SK-N-SH treated with all-trans-retinoic acid at 6 μM for 48 hours (cell line): ENCODE measurements around the gene NUBP1.
"Not testable (repeated sequence)": the region's sequence is repeated elsewhere in the genome, so short reads cannot be mapped to it uniquely, and the experiment has no call there.

Experiments used
- ATAC-seq: fragments of 200-7000 bp; cut with Tn5 transposase; 3 replicates; pipeline ENCODE4 v1.9.1; 2020; ENCODE audit warnings: mild to moderate bottlenecking, moderate library complexity
- ARNTL ChIP-seq: fragments of 450-650 bp; formaldehyde crosslinking; IDR thresholded peaks from 2 replicates; pipeline ENCODE4 v1.5.0; 2020; ENCODE audit warnings: low read depth, mild to moderate bottlenecking, moderate library complexity, borderline replicate concordance
- BACH2 ChIP-seq: fragments of 250-450 bp; sonication (Bioruptor Pico); IDR thresholded peaks from 2 replicates; pipeline ENCODE4 v1.9.0; 2021; ENCODE audit warnings: mild to moderate bottlenecking, borderline replicate concordance
- CSDC2 ChIP-seq: fragments of 250-450 bp; sonication (Bioruptor Pico); IDR thresholded peaks from 2 replicates; pipeline ENCODE4 v1.5.0; 2020; ENCODE audit warnings: mild to moderate bottlenecking, moderate library complexity
- ESRRG ChIP-seq: fragments of 250-450 bp; sonication (Bioruptor Pico); IDR thresholded peaks from 2 replicates; pipeline ENCODE4 v1.6.1; 2021; ENCODE audit warnings: mild to moderate bottlenecking
- GLIS3 ChIP-seq: fragments of 250-450 bp; sonication (Bioruptor Pico); IDR thresholded peaks from 2 replicates; pipeline ENCODE4 v1.5.0; 2020; ENCODE audit warnings: mild to moderate bottlenecking, moderate library complexity
- ISL1 ChIP-seq: fragments of 250-450 bp; sonication (Bioruptor Pico); IDR thresholded peaks from 2 replicates; pipeline ENCODE4 v2.1.2; 2022; ENCODE audit warnings: mild to moderate bottlenecking, moderate library complexity
- OSR1 ChIP-seq: fragments of 250-450 bp; sonication (Bioruptor Pico); IDR thresholded peaks from 2 replicates; pipeline ENCODE4 v1.8.0; 2022; ENCODE audit warnings: moderate library complexity, mild to moderate bottlenecking, inconsistent platforms
- PATZ1 ChIP-seq: fragments of 250-450 bp; sonication (Bioruptor Pico); IDR thresholded peaks from 2 replicates; pipeline ENCODE4 v1.8.0; 2020; ENCODE audit warnings: mild to moderate bottlenecking, moderate library complexity, borderline replicate concordance
- RARB ChIP-seq: fragments of 250-450 bp; sonication (Bioruptor Pico); IDR thresholded peaks from 2 replicates; pipeline ENCODE4 v1.8.0; 2021; ENCODE audit warnings: mild to moderate bottlenecking, moderate library complexity
- SNAI2 ChIP-seq: fragments of 250-450 bp; sonication (Bioruptor Pico); IDR thresholded peaks from 2 replicates; pipeline ENCODE4 v1.5.0; 2020; ENCODE audit warnings: mild to moderate bottlenecking, moderate library complexity
- TCF4 ChIP-seq: fragments of 250-450 bp; sonication (Bioruptor Pico); IDR thresholded peaks from 2 replicates; pipeline ENCODE4 v1.8.0; 2021; ENCODE audit warnings: mild to moderate bottlenecking, moderate library complexity, borderline replicate concordance
- ZC3H10 ChIP-seq: fragments of 250-450 bp; sonication (Bioruptor Pico); IDR thresholded peaks from 2 replicates; pipeline ENCODE4 v1.5.1; 2021; ENCODE audit warnings: mild to moderate bottlenecking, moderate library complexity
- ZFP3 ChIP-seq: fragments of 250-450 bp; sonication (Bioruptor Pico); IDR thresholded peaks from 2 replicates; pipeline ENCODE4 v1.5.0; 2020; ENCODE audit warnings: mild to moderate bottlenecking, moderate library complexity
- ZFP30 ChIP-seq: fragments of 450-650 bp; formaldehyde crosslinking; IDR thresholded peaks from 2 replicates; pipeline ENCODE4 v1.5.0; 2022; ENCODE audit warnings: mild to moderate bottlenecking, moderate library complexity
- ZNF565 ChIP-seq: fragments of 450-650 bp; formaldehyde crosslinking; conservative IDR thresholded peaks from 2 replicates; pipeline ENCODE4 v1.5.0; 2020; ENCODE audit warnings: low read depth, mild to moderate bottlenecking, moderate library complexity
- ZNF70 ChIP-seq: fragments of 450-650 bp; formaldehyde crosslinking; IDR thresholded peaks from 2 replicates; pipeline ENCODE4 v1.5.0; 2020; ENCODE audit warnings: mild to moderate bottlenecking, moderate library complexity
- ZNF8 ChIP-seq: fragments of 450-650 bp; formaldehyde crosslinking; IDR thresholded peaks from 2 replicates; pipeline ENCODE4 v1.5.0; 2020; ENCODE audit warnings: mild to moderate bottlenecking, moderate library complexity
- TF ChIP-seq, protein P1 (sequence below): fragments of 250-450 bp; sonication (Bioruptor Pico); IDR thresholded peaks from 2 replicates; pipeline ENCODE4 v1.5.0; 2020; ENCODE audit warnings: mild to moderate bottlenecking, moderate library complexity
- TF ChIP-seq, protein P2 (sequence below): fragments of 250-450 bp; sonication (Bioruptor Pico); IDR thresholded peaks from 2 replicates; pipeline ENCODE4 v1.8.0; 2021; ENCODE audit warnings: low read depth, mild to moderate bottlenecking, moderate library complexity, borderline replicate concordance

Gene NUBP1

DNA sequence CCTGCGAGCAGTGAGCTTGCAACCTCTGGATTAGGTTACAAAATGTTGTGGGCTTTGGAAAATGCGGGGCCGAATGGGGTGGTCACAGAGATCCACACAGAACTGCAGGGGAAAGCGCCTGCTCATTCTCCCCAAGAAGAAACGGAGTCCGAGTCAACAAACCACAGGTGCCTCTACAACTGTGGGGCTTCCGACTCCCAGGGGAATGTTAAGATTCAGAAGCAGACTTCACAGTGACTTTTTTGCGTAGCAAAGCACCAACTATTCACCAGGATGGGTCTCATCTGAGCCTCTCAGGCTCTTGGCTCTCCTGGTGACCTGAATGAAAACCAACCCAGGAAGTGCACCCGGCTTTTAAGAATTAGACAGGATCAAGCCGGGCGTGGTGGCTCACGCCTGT lies 33.7 kb downstream of the NUBP1 start:
- TF ChIP-seq ZNF565 (CRISPR knock-in tag) (no peak), ZNF70 (CRISPR knock-in tag) (no peak), ISL1 (no peak), SNAI2 (CRISPR knock-in tag) (no peak), ZNF8 (CRISPR knock-in tag) (no peak), PATZ1 (CRISPR knock-in tag) (no peak), TCF4 (CRISPR knock-in tag) (no peak), ZC3H10 (CRISPR knock-in tag) (no peak), ZFP3 (CRISPR knock-in tag) (no peak), GLIS3 (no peak)
- TF ChIP-seq, protein P1, sequence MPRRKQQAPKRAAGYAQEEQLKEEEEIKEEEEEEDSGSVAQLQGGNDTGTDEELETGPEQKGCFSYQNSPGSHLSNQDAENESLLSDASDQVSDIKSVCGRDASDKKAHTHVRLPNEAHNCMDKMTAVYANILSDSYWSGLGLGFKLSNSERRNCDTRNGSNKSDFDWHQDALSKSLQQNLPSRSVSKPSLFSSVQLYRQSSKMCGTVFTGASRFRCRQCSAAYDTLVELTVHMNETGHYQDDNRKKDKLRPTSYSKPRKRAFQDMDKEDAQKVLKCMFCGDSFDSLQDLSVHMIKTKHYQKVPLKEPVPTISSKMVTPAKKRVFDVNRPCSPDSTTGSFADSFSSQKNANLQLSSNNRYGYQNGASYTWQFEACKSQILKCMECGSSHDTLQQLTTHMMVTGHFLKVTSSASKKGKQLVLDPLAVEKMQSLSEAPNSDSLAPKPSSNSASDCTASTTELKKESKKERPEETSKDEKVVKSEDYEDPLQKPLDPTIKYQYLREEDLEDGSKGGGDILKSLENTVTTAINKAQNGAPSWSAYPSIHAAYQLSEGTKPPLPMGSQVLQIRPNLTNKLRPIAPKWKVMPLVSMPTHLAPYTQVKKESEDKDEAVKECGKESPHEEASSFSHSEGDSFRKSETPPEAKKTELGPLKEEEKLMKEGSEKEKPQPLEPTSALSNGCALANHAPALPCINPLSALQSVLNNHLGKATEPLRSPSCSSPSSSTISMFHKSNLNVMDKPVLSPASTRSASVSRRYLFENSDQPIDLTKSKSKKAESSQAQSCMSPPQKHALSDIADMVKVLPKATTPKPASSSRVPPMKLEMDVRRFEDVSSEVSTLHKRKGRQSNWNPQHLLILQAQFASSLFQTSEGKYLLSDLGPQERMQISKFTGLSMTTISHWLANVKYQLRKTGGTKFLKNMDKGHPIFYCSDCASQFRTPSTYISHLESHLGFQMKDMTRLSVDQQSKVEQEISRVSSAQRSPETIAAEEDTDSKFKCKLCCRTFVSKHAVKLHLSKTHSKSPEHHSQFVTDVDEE (CRISPR knock-in tag) = no peak
- TF ChIP-seq, all 23 proteins: peak for 0
- ATAC-seq = no peak

GRCh38 chr16:10779908-10780307 lies 36.3 kb downstream of the NUBP1 start:
- ATAC-seq = not testable (repeated sequence)

GRCh38 chr16:10780628-10781027 lies 37.0 kb downstream of the NUBP1 start:
- no peak for TF ChIP-seq ESRRG (CRISPR knock-in tag)
- TF ChIP-seq CSDC2 (CRISPR knock-in tag) = no peak
- no peak for TF ChIP-seq BACH2 (CRISPR knock-in tag)
- TF ChIP-seq ARNTL (CRISPR knock-in tag) = no peak
- no peak for TF ChIP-seq TCF4 (CRISPR knock-in tag)
- TF ChIP-seq RARB (CRISPR knock-in tag) = no peak
- no peak for TF ChIP-seq GLIS3
- TF ChIP-seq ZFP30 (CRISPR knock-in tag) = no peak
- TF ChIP-seq, protein P2, sequence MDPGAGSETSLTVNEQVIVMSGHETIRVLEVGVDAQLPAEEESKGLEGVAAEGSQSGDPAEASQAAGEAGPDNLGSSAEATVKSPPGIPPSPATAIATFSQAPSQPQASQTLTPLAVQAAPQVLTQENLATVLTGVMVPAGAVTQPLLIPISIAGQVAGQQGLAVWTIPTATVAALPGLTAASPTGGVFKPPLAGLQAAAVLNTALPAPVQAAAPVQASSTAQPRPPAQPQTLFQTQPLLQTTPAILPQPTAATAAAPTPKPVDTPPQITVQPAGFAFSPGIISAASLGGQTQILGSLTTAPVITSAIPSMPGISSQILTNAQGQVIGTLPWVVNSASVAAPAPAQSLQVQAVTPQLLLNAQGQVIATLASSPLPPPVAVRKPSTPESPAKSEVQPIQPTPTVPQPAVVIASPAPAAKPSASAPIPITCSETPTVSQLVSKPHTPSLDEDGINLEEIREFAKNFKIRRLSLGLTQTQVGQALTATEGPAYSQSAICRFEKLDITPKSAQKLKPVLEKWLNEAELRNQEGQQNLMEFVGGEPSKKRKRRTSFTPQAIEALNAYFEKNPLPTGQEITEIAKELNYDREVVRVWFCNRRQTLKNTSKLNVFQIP (CRISPR knock-in tag) = no peak
- TF ChIP-seq, protein P1 (CRISPR knock-in tag) = no peak
- TF ChIP-seq OSR1 (CRISPR knock-in tag) = no peak
- TF ChIP-seq ZFP3 (CRISPR knock-in tag) = no peak
- TF ChIP-seq PATZ1 (CRISPR knock-in tag) = no peak
- TF ChIP-seq, all 23 proteins: peak for 0
- ATAC-seq = no peak
